GM23338 (cell line): ENCODE data around the gene ANKRD53. TPM values are rescaled to one million over a fixed set of nuclear protein-coding genes. Genes with fewer than 3 reads are reported as not detected.

ENCODE experiments used
- ATAC-seq: fragments of 200-7000 bp; cut with Tn5 transposase; 3 replicates; pipeline ENCODE4 v1.9.1; 2020
- DNase-seq: peaks from one replicate; pipeline ENCODE4 v3.0.0-alpha.2; 2015; ENCODE audit warnings: low spot score
- H2AFZ ChIP-seq: fragments of 200-600 bp; sonication (generic); 2 replicates; pipeline ENCODE4 v1.8.0; 2016; ENCODE audit warnings: antibody characterized with exemption, mild to moderate bottlenecking, moderate library complexity
- H3F3A ChIP-seq: fragments of 200-600 bp; sonication (generic); replicated peaks from 2 replicates; pipeline ENCODE4 v1.8.0; 2017; ENCODE audit warnings: antibody characterized with exemption, mixed run types, low read depth
- H3K27ac ChIP-seq: fragments of 200-600 bp; sonication (generic); 2 replicates; pipeline ENCODE4 v1.6.1; 2016; ENCODE audit warnings: low read depth
- H3K27me3 ChIP-seq: fragments of 200-600 bp; sonication (generic); 2 replicates; pipeline ENCODE4 v1.8.0; 2016; ENCODE audit warnings: mild to moderate bottlenecking, mixed run types, moderate library complexity; ENCODE audit not compliant: insufficient read depth
- H3K36me3 ChIP-seq: fragments of 200-600 bp; sonication (generic); 2 replicates; pipeline ENCODE4 v1.8.0; 2016; ENCODE audit warnings: mild to moderate bottlenecking; ENCODE audit not compliant: insufficient read depth
- H3K4me1 ChIP-seq: fragments of 200-600 bp; sonication (generic); 2 replicates; pipeline ENCODE4 v1.8.0; 2016; ENCODE audit warnings: mild to moderate bottlenecking, moderate library complexity; ENCODE audit not compliant: insufficient read depth
- H3K4me2 ChIP-seq: fragments of 200-600 bp; sonication (generic); 2 replicates; pipeline ENCODE4 v1.7.1; 2017; ENCODE audit warnings: mixed run types
- H3K4me3 ChIP-seq: fragments of 200-600 bp; sonication (generic); 2 replicates; pipeline ENCODE4 v1.6.1; 2016; ENCODE audit warnings: mixed run types
- H3K79me2 ChIP-seq: fragments of 200-600 bp; sonication (generic); replicated peaks from 2 replicates; pipeline ENCODE4 v1.8.0; 2017; ENCODE audit warnings: mild to moderate bottlenecking; ENCODE audit not compliant: insufficient read depth
- H3K9me2 ChIP-seq: fragments of 200-600 bp; sonication (generic); 2 replicates; pipeline ENCODE4 v1.8.0; 2017; ENCODE audit not compliant: insufficient read depth
- H4K20me1 ChIP-seq: fragments of 200-600 bp; sonication (generic); replicated peaks from 2 replicates; pipeline ENCODE4 v1.8.0; 2017; ENCODE audit warnings: mild to moderate bottlenecking; ENCODE audit not compliant: insufficient read depth
- H3K27ac Mint-ChIP-seq: 2 replicates; pipeline ENCODE4 v1.8.0; 2020; ENCODE audit warnings: inconsistent platforms, mild to moderate bottlenecking, moderate library complexity, mixed read lengths
- H3K27me3 Mint-ChIP-seq: 3 replicates; pipeline ENCODE4 v1.8.0; 2022; ENCODE audit warnings: low read depth, mild to moderate bottlenecking, moderate library complexity, mixed read lengths, inconsistent platforms; ENCODE audit not compliant: insufficient read depth, poor library complexity
- H3K36me3 Mint-ChIP-seq: 3 replicates; pipeline ENCODE4 v1.8.0; 2021; ENCODE audit warnings: low read depth, mild to moderate bottlenecking, inconsistent platforms, moderate library complexity, mixed read lengths
- H3K4me1 Mint-ChIP-seq: 3 replicates; pipeline ENCODE4 v1.8.0; 2020; ENCODE audit warnings: mild to moderate bottlenecking, inconsistent platforms, mixed read lengths
- H3K4me3 Mint-ChIP-seq: 3 replicates; pipeline ENCODE4 v1.8.0; 2021; ENCODE audit warnings: moderate library complexity, mild to moderate bottlenecking, inconsistent platforms, mixed read lengths
- H3K9me3 Mint-ChIP-seq: 3 replicates; pipeline ENCODE4 v1.8.0; 2020; ENCODE audit warnings: moderate library complexity, mild to moderate bottlenecking, inconsistent platforms, mixed read lengths
- ZNF114 ChIP-seq: fragments of 250-450 bp; sonication (Bioruptor Pico); IDR thresholded peaks from 2 replicates; pipeline ENCODE4 v1.5.0; 2020; ENCODE audit warnings: mild to moderate bottlenecking, moderate library complexity
- ZNF462 ChIP-seq: fragments of 250-450 bp; sonication (Bioruptor Pico); IDR thresholded peaks from 2 replicates; pipeline ENCODE4 v1.5.0; 2020; ENCODE audit warnings: mild to moderate bottlenecking, moderate library complexity
- polyA plus RNA-seq: library from polyadenylated mRNA; unstranded; fragments of >200 nt; fragmentation: Nextera tagmentation; extraction: Ambion mirVana; gene quantifications from 2 replicates; pipeline ENCODE4 v1.2.1, GENCODE V29; 2016
- total RNA-seq: library from RNA; depleted of rRNA; stranded (reverse); fragments of >200 nt; shearing (Covaris generic); gene quantifications from 2 replicates; pipeline ENCODE4 v1.2.3, GENCODE V29; 2014
- TF ChIP-seq, protein P1 (sequence below): IDR thresholded peaks from 2 replicates; pipeline ENCODE4 v1.6.1; 2016; ENCODE audit warnings: antibody characterized with exemption
- TF ChIP-seq, protein P2 (sequence below): IDR thresholded peaks from one replicate; pipeline ENCODE4 v1.6.1; 2018; ENCODE audit warnings: antibody characterized with exemption; ENCODE audit not compliant: unreplicated experiment

Gene ANKRD53
- total and polyA plus RNA-seq, 2 experiments from 2014 or later = 0.32 to 0.73 TPM

DNA sequence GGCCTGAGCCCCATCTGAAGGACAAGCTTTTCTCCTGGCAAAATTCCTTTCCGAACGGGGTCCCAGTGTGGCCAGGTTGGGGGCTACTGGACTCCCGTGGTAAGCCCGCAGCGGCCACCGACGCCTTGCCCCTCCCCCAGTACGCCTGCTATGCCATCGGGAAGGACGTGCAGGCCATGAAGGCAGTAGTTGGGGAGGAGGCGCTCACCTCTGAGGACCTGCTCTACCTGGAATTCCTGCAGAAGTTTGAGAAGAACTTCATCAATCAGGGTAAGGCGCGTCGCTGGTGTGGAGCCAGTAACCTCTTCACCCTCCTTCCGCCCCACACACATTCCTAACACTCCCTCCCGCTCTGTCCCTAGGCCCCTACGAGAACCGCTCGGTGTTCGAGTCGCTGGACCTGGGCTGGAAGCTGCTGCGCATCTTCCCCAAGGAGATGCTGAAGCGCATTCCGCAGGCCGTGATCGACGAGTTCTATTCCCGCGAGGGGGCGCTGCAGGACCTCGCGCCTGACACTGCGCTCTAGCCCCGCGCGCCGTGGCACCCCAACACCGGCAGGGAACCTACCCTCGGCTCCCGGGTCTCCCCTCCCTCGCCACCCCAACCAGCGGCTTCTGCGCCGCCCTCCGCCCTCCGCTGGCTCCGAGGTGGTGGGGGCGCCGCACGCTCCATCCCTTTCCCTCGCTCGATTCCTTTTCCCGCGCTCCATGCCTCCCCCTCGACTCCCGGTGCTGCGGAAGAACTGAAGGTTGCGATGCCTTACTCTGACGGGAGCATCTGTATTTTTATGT lies 13.6 kb upstream of the ANKRD53 start (continued):
- TF ChIP-seq ZNF462 (CRISPR knock-in tag) = 0 out of 2 replicates have a peak, but pooled peaks have one; percentile 19

- ATAC-seq (no peak), DNase-seq (no peak)
- Mint-ChIP-seq H3K9me3 (no peaks in the 10 kb centered on the region), H3K4me1 (peaks cover 4% of the 10 kb centered on the region), H3K4me3 (peak overlapping the region; percentile 62), H3K27ac (no peak overlapping the region), H3K36me3 (no peaks in the 10 kb centered on the region), H3K27me3 (peaks cover 49% of the 10 kb centered on the region)
- Histone ChIP-seq H3K4me2 (peak overlapping the region; percentile 81), H3K27ac (no peak overlapping the region), H3K79me2 (no peaks in the 10 kb centered on the region), H2AFZ (peak overlapping the region; percentile 88), H3K36me3 (no peaks in the 10 kb centered on the region), H3K4me1 (peaks cover 4% of the 10 kb centered on the region; the same call in 1 of the 2 replicates), H3K27me3 (peaks cover 62% of the 10 kb centered on the region), H3K9me2 (no peaks in the 10 kb centered on the region), H4K20me1 (no peaks in the 10 kb centered on the region), H3F3A (no peaks in the 10 kb centered on the region), H3K4me3 (peak overlapping the region; percentile 64)
- TF ChIP-seq, protein P1, sequence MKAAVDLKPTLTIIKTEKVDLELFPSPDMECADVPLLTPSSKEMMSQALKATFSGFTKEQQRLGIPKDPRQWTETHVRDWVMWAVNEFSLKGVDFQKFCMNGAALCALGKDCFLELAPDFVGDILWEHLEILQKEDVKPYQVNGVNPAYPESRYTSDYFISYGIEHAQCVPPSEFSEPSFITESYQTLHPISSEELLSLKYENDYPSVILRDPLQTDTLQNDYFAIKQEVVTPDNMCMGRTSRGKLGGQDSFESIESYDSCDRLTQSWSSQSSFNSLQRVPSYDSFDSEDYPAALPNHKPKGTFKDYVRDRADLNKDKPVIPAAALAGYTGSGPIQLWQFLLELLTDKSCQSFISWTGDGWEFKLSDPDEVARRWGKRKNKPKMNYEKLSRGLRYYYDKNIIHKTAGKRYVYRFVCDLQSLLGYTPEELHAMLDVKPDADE = no peak
- TF ChIP-seq, protein P2, sequence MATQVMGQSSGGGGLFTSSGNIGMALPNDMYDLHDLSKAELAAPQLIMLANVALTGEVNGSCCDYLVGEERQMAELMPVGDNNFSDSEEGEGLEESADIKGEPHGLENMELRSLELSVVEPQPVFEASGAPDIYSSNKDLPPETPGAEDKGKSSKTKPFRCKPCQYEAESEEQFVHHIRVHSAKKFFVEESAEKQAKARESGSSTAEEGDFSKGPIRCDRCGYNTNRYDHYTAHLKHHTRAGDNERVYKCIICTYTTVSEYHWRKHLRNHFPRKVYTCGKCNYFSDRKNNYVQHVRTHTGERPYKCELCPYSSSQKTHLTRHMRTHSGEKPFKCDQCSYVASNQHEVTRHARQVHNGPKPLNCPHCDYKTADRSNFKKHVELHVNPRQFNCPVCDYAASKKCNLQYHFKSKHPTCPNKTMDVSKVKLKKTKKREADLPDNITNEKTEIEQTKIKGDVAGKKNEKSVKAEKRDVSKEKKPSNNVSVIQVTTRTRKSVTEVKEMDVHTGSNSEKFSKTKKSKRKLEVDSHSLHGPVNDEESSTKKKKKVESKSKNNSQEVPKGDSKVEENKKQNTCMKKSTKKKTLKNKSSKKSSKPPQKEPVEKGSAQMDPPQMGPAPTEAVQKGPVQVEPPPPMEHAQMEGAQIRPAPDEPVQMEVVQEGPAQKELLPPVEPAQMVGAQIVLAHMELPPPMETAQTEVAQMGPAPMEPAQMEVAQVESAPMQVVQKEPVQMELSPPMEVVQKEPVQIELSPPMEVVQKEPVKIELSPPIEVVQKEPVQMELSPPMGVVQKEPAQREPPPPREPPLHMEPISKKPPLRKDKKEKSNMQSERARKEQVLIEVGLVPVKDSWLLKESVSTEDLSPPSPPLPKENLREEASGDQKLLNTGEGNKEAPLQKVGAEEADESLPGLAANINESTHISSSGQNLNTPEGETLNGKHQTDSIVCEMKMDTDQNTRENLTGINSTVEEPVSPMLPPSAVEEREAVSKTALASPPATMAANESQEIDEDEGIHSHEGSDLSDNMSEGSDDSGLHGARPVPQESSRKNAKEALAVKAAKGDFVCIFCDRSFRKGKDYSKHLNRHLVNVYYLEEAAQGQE = no peak
- no peak for TF ChIP-seq ZNF114
These were observed 12.9 kb upstream of the ANKRD53 start for GRCh38 chr2:70965506-70965905.
